SK-N-SH (cell line): Measurements from ENCODE around the gene COMMD7. TPM values are rescaled to one million over a fixed set of nuclear protein-coding genes. Genes with fewer than 3 reads are reported as not detected.

Source experiments
- CTCF ChIA-PET: fragments of 300-600, 350-600 bp; formaldehyde crosslinking; extraction: SDS; loops from one replicate; lab custom pipeline; 2021; lab: Yijun Ruan, JAX
- POLR2A ChIA-PET: fragments of 350-600 bp; sonication (Branson Sonifier 250); formaldehyde crosslinking; extraction: SDS; loops from one replicate; lab custom pipeline; 2020; ENCODE audit warnings: antibody characterized with exemption, inconsistent platforms; lab: Yijun Ruan, JAX
- DNase-seq: peaks from one replicate; pipeline ENCODE4 v3.0.0; 2012
- H2AFZ ChIP-seq: fragments of 200-600 bp; sonication (generic); 2 replicates; pipeline ENCODE4 v1.8.1; 2016; ENCODE audit warnings: antibody characterized with exemption, mild to moderate bottlenecking, low read depth
- H3F3A ChIP-seq: fragments of 200-600 bp; sonication (generic); replicated peaks from 2 replicates; pipeline ENCODE3; 2016; ENCODE audit warnings: antibody characterized with exemption, mild to moderate bottlenecking; ENCODE audit not compliant: insufficient read depth
- H3K27ac ChIP-seq, 2 experiments: fragments of 200-500 bp in 1 of 2; fragments of 200-600 bp in 1 of 2; sonication (Bioruptor generic) in 1 of 2; sonication (generic), shearing (Covaris generic) in 1 of 2; 2 replicates each; pipeline versions ENCODE4 v1.5.1 to v1.6.1; 2014 to 2016; ENCODE audit warnings: low read depth in 2 of 2, inconsistent platforms in 1 of 2, low read length in 1 of 2, mild to moderate bottlenecking in 1 of 2, mixed read lengths in 1 of 2
- H3K27me3 ChIP-seq: fragments of 200-600 bp; sonication (generic), shearing (Covaris generic); 2 replicates; pipeline ENCODE4 v1.6.1; 2016; ENCODE audit warnings: mixed run types; ENCODE audit not compliant: insufficient read depth
- H3K36me3 ChIP-seq, 2 experiments: fragments of 200-500 bp in 1 of 2; fragments of 200-600 bp in 1 of 2; sonication (Bioruptor generic) in 1 of 2; sonication (generic) in 1 of 2; replicated peaks in 1 of 2; 2 replicates each; pipeline versions ENCODE3 to v1.5.1; 2014 to 2016; ENCODE audit warnings: low read length in 1 of 2, mild to moderate bottlenecking in 1 of 2; ENCODE audit not compliant: insufficient read depth in 2 of 2, control insufficient read depth in 1 of 2
- H3K4me1 ChIP-seq, 2 experiments: fragments of 200-500 bp in 1 of 2; fragments of 200-600 bp in 1 of 2; sonication (Bioruptor generic) in 1 of 2; sonication (generic), shearing (Covaris generic) in 1 of 2; 2 replicates each; pipeline versions ENCODE4 v1.5.1 to v1.6.1; 2014 to 2016; ENCODE audit warnings: low read depth in 1 of 2, low read length in 1 of 2, mixed run types in 1 of 2; ENCODE audit not compliant: insufficient read depth in 2 of 2, control insufficient read depth in 1 of 2
- H3K4me2 ChIP-seq: fragments of 200-600 bp; sonication (generic), shearing (Covaris generic); 2 replicates; pipeline ENCODE4 v1.6.1; 2017; ENCODE audit warnings: mixed run types
- H3K4me3 ChIP-seq, 2 experiments: fragments of 200-500 bp in 1 of 2; fragments of 200-600 bp in 1 of 2; sonication (Bioruptor generic) in 1 of 2; sonication (generic), shearing (Covaris generic) in 1 of 2; 2 replicates each; pipeline versions ENCODE4 v1.5.1 to v1.8.1; 2014 to 2016; ENCODE audit warnings: low read depth in 2 of 2, inconsistent platforms in 1 of 2, low read length in 1 of 2, mild to moderate bottlenecking in 1 of 2, mixed read lengths in 1 of 2, moderate library complexity in 1 of 2
- H3K79me2 ChIP-seq: fragments of 200-600 bp; sonication (generic); 2 replicates; pipeline ENCODE4 v1.8.1; 2017; ENCODE audit warnings: mild to moderate bottlenecking; ENCODE audit not compliant: insufficient read depth
- H3K9ac ChIP-seq: fragments of 200-600 bp; sonication (generic); 2 replicates; pipeline ENCODE4 v1.6.1; 2017; ENCODE audit warnings: mixed run types
- H3K9me2 ChIP-seq: fragments of 200-600 bp; sonication (generic); 2 replicates; pipeline ENCODE4 v1.6.1; 2017; ENCODE audit warnings: mixed run types
- H3K9me3 ChIP-seq: fragments of 200-600 bp; sonication (generic); 2 replicates; pipeline ENCODE4 v1.6.1; 2017; ENCODE audit warnings: mixed run types, mild to moderate bottlenecking, moderate library complexity
- H4K20me1 ChIP-seq: fragments of 200-600 bp; sonication (generic); 2 replicates; pipeline ENCODE4 v1.6.1; 2017; ENCODE audit warnings: mild to moderate bottlenecking, mixed run types; ENCODE audit not compliant: insufficient read depth
- FOSL2 ChIP-seq: IDR thresholded peaks from 2 replicates; pipeline ENCODE4 v1.4.0; 2012; ENCODE audit warnings: low read depth, mild to moderate bottlenecking, moderate library complexity, borderline replicate concordance
- FOXM1 ChIP-seq: IDR thresholded peaks from 2 replicates; pipeline ENCODE4 v1.4.0; 2012; ENCODE audit warnings: low read depth, mild to moderate bottlenecking
- MEF2A ChIP-seq: IDR thresholded peaks from 2 replicates; pipeline ENCODE4 v1.4.0; 2012; ENCODE audit warnings: low read depth, borderline replicate concordance
- MXI1 ChIP-seq: IDR thresholded peaks from 2 replicates; pipeline ENCODE4 v1.6.1; 2012; ENCODE audit warnings: mild to moderate bottlenecking, low read depth, low read length, improper control_type of control experiment
- NFIC ChIP-seq: IDR thresholded peaks from 2 replicates; pipeline ENCODE4 v1.4.0; 2012; ENCODE audit warnings: borderline replicate concordance
- SIN3A ChIP-seq: IDR thresholded peaks from 2 replicates; pipeline ENCODE4 v1.6.1; 2012; ENCODE audit warnings: low read depth, mild to moderate bottlenecking, low read length, moderate library complexity, borderline replicate concordance
- TEAD4 ChIP-seq: IDR thresholded peaks from 2 replicates; pipeline ENCODE4 v1.4.0; 2012; ENCODE audit warnings: mild to moderate bottlenecking, borderline replicate concordance; ENCODE audit not compliant: insufficient read depth
- WGBS: methylation state at CpG from one replicate; pipeline ENCODE4 v1.1.6; 2017; ENCODE audit warnings: low lambda C conversion rate; 5-methylcytosine and 5-hydroxymethylcytosine counted together
- polyA plus RNA-seq, 3 experiments: library from polyadenylated mRNA; depleted of rRNA; stranded (reverse); fragments of >200 nt; gene quantifications; 2 replicates each; pipeline ENCODE4 v1.2.3, GENCODE V29; 2012
- TF ChIP-seq, protein P1 (sequence below): fragments of 150-350 bp; IDR thresholded peaks from 2 replicates; pipeline ENCODE4 v1.6.1; 2017; ENCODE audit warnings: antibody characterized with exemption, low read length, low read depth, borderline replicate concordance
- TF ChIP-seq, protein P2 (sequence below): fragments of 150-350 bp; IDR thresholded peaks from 2 replicates; pipeline ENCODE4 v1.6.1; 2016; ENCODE audit warnings: mild to moderate bottlenecking, low read depth, low read length
- TF ChIP-seq, protein P3 (sequence below): IDR thresholded peaks from 2 replicates; pipeline ENCODE4 v1.4.0; 2012; ENCODE audit warnings: low read depth, borderline replicate concordance
- TF ChIP-seq, protein P4 (sequence below): fragments of 200-600 bp; sonication (generic); IDR thresholded peaks from 2 replicates; pipeline ENCODE4 v1.6.1; 2017; ENCODE audit warnings: antibody characterized with exemption, mild to moderate bottlenecking, moderate library complexity

Gene COMMD7
- polyA plus RNA-seq, 1 of the 3 experiments (the other 2 are of a cell fraction), result 38.0 TPM

DNA sequence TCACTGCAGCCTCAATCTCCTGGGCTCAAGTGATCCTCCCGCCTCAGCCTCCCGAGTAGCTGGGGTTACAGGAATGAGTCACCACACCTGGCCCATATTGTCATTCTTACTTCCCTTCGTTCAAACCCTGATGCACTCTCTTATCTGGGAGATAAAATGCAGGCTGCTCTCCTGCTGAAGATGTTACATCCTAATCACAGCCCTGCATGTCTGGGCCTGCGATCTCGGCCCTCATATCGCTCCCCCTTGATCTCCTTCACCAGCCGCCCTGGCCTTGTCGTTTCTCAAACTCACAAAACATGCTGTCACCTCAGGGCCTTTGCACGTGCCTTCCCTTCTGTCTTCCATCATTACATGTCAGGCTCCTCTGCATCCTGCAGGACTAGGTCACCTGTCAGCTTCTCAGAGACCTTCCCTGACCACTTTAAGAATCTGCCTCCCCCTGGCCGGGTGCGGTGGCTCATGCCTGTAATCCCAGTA lies 60.7 kb downstream of the COMMD7 start:
- Histone ChIP-seq H3K4me3 (no peak overlapping the region), H3K27me3 (no peaks in the 10 kb centered on the region), H3K36me3 (no peaks in the 10 kb centered on the region), H4K20me1 (no peaks in the 10 kb centered on the region), H2AFZ (no peak overlapping the region), H3K9ac (no peak overlapping the region), H3K9me3 (no peaks in the 10 kb centered on the region), H3K27ac (no peak overlapping the region), H3F3A (peaks cover 11% of the 10 kb centered on the region), H3K4me2 (no peak overlapping the region), H3K4me1 (peaks cover 22 to 24% of the 10 kb centered on the region in 2 experiments; a peak in 3 of 4 replicates), H3K9me2 (no peaks in the 10 kb centered on the region), H3K79me2 (no peaks in the 10 kb centered on the region)
- TF ChIP-seq MEF2A, result no peak
- TF ChIP-seq FOXM1, result no peak
- TF ChIP-seq SIN3A, result no peak
- TF ChIP-seq TEAD4, result no peak
- TF ChIP-seq, protein P1, sequence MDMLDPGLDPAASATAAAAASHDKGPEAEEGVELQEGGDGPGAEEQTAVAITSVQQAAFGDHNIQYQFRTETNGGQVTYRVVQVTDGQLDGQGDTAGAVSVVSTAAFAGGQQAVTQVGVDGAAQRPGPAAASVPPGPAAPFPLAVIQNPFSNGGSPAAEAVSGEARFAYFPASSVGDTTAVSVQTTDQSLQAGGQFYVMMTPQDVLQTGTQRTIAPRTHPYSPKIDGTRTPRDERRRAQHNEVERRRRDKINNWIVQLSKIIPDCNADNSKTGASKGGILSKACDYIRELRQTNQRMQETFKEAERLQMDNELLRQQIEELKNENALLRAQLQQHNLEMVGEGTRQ, result no peak
- TF ChIP-seq FOSL2, result no peak
- TF ChIP-seq, protein P2, sequence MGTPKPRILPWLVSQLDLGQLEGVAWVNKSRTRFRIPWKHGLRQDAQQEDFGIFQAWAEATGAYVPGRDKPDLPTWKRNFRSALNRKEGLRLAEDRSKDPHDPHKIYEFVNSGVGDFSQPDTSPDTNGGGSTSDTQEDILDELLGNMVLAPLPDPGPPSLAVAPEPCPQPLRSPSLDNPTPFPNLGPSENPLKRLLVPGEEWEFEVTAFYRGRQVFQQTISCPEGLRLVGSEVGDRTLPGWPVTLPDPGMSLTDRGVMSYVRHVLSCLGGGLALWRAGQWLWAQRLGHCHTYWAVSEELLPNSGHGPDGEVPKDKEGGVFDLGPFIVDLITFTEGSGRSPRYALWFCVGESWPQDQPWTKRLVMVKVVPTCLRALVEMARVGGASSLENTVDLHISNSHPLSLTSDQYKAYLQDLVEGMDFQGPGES, result no peak
- TF ChIP-seq MXI1, result no peak
- TF ChIP-seq NFIC, result no peak
- TF ChIP-seq, protein P3, sequence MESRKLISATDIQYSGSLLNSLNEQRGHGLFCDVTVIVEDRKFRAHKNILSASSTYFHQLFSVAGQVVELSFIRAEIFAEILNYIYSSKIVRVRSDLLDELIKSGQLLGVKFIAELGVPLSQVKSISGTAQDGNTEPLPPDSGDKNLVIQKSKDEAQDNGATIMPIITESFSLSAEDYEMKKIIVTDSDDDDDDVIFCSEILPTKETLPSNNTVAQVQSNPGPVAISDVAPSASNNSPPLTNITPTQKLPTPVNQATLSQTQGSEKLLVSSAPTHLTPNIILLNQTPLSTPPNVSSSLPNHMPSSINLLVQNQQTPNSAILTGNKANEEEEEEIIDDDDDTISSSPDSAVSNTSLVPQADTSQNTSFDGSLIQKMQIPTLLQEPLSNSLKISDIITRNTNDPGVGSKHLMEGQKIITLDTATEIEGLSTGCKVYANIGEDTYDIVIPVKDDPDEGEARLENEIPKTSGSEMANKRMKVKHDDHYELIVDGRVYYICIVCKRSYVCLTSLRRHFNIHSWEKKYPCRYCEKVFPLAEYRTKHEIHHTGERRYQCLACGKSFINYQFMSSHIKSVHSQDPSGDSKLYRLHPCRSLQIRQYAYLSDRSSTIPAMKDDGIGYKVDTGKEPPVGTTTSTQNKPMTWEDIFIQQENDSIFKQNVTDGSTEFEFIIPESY, result no peak
- TF ChIP-seq, protein P4, sequence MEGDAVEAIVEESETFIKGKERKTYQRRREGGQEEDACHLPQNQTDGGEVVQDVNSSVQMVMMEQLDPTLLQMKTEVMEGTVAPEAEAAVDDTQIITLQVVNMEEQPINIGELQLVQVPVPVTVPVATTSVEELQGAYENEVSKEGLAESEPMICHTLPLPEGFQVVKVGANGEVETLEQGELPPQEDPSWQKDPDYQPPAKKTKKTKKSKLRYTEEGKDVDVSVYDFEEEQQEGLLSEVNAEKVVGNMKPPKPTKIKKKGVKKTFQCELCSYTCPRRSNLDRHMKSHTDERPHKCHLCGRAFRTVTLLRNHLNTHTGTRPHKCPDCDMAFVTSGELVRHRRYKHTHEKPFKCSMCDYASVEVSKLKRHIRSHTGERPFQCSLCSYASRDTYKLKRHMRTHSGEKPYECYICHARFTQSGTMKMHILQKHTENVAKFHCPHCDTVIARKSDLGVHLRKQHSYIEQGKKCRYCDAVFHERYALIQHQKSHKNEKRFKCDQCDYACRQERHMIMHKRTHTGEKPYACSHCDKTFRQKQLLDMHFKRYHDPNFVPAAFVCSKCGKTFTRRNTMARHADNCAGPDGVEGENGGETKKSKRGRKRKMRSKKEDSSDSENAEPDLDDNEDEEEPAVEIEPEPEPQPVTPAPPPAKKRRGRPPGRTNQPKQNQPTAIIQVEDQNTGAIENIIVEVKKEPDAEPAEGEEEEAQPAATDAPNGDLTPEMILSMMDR, result no peak
- 80% methylated on average over 11 of the region's 11 CpGs for WGBS
- ChIA-PET CTCF (interaction anchor here (0.8 to 1.8 kb wide), 4 partner anchors 8 to 95 kb away, joined by 3 to 5 read pairs (median 4); partner anchors contain the start of gene C20orf203), POLR2A (no interaction called here)
- no peak for DNase-seq
